Fibroblast of upper back skin (primary cell): ENCODE data around the gene WHRN.
A peak's percentile ranks its signal among the peaks of the same experiment; 100 is the strongest.

Experiments used
- DNase-seq: peaks from one replicate; pipeline ENCODE4 v3.0.0-alpha.2; 2013

The WHRN gene

DNA sequence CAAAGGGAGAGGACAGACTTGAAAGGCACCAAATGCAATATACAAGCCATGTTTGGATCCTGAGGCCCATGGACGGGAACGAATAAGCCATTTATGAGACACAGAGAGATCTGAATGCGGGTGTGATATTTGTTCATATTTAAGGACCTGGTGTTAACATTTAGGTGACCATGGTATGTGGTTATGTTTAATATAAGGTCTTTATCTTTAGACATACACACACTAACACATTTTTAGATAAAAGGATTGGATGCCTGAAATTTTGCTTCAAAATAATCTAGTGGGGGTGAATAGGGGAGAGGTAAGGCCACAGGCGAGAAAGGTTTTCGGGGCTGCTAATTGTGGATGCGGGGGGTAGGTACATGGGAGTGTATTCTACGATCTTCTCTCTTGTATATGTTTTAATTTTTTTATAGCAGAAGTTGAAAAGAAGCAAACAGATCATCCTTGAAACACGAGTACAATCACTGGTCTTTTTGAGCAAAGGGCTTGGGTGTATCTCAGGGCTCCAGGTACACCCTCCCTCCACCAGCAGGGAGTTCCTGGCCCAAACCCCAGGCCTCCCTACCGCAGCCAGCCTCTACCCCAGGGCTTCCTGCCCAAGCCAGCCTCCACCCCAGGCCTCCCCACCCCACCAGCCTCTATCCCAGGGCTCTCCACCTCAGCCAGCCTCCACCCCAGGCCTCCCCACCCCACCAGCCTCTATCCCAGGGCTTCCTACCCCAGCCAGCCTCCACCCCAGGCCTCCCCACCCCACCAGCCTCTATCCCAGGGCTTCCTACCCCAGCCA lies 129.7 kb downstream of the WHRN start:
- no peak for DNase-seq

GRCh38 chr9:114374936-114375335 lies 130.3 kb downstream of the WHRN start:
- no peak for DNase-seq

DNA sequence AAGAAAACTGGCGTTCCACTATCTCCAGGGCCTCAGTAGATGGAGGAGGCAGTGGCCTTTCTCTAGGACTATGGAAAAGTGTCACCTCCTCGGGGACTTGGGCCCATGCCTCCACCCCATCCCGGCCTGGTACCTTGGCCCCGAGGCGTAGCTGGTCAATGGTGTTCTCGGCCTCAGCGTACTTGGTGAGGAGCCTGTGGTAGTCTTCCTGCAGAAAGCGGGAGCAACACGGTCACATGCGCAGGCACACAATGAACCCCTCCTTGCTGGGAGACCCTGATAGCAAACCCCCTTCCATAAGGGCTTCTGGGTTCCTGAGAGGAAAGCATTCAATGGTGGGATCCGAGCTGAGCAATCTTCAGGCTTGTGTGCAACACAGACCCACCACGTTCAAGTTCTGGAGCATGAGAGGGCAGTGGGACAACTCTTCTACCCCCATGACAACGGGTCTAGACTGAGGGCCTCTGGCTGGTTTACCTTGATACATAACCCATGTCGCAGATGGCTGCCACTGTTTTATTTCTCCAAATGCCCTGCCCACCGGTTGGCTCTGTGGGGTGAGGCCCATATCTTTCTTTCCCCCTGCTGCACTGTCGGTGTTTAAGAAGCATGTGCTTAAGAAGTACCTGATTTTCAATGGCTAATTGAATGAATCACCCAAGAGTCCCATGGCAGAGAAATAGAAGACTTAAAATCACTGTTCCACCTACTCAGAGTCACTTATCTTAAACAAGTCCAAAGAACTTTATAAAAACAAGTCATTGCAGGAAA lies 131.1 kb downstream of the WHRN start:
- no peak for DNase-seq

DNA sequence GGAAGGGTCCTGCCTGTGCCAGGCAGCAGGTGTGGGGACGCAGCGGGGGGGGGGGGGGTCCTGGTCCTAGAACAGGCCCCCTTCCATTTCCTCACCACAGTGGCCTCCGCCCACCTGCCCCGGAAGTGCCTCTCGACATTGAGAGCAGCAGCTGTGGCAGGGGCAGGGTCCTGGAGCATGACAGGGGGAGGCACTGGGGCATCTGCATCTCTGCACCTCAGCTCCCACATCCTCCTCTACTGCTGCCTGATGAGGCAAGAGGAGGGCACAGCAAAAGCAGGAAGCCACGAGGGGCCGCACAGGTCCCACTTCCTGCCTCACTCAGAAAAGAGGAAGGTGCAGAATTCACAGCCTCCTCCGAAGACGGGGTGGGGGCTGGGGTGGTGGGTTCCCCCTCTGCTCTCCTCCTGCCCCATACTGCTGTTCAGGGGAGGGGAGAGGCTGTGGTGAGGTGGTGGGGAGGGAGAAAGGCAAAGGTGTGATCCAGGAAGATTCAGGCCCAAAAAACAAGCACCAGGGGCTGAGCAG lies 132.3 kb downstream of the WHRN start:
- DNase-seq = no peak

DNA sequence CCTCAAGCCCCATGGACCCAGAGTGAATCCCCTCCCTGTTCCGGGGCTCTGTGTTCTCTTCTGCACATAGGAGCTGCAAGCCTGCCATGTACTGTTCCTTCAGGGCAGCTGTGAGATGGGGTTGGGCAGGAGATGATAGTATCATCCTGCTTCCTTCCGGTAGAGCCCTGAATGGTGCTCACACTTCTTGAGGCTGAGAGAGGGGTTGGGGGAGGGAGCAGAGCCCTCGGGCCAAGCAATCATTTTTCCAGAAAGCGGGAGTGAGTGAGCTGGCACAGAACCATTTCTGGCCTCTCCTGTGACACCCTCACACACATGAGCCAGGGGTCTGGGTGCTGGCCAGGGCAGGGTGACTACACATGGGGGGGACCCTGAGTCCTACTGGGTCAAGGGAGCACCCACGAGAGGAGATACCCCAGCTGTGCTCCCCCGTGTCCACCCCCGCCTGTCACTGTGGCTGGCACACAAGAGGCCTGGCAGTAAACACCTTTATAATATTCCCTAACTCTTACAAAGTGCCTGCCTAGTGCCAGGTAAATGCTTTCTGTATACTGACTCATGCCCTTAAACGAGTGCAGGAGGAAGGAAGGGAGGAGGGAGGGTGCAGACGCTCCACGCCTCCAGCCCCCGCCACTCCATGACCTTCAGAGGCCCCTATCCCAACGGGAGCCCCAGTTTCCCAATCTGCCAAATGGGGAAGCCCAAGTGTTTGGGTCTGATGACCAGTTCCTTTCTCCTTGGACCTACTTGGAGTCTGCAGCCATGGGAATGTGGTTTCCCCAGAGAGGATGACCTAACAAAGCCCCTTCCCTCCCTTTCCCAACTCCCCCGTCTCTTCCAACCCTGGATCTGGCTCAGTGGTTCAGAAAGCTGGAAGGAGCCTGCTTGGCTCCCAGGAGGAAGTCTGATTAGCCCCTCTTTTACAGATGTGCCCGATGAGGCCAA lies 133.0 kb downstream of the WHRN start:
- DNase-seq = no peak

DNA sequence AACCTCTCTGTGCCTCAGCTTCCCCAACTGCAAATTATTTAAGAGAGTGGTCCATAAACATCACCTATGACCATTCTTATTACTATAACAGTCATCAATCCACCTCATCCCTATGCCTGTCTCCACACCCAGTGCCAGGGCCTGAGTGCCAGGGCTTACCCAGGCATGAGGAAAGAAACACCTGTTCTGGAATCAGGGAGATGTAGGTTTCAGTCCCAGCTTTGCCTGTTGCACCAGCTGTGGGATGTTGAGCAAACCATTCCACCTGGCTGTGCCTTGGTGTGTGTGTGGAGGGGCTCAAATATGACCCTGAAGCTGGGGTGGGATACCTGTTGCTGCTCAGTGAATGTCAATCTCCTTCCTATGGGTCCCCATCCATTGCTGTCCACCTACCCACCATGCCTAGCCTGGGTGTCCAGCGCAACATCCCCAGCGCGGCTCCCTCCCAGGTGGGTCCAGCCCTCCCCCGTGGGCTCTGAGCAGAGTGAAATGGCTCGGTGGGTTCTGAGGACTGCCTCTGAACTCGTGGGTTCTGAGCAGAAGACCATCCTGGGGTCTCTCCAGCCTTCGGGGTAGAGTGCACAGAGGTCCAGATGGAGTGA lies 133.8 kb downstream of the WHRN start:
- DNase-seq = no peak

GRCh38 chr9:114370968-114371320 lies 134.3 kb downstream of the WHRN start:
- no peak for DNase-seq

- no peak for DNase-seq
Measured at GRCh38 chr9:114370251-114370967, 134.9 kb downstream of the WHRN start.

GRCh38 chr9:114369216-114370130 lies 135.8 kb downstream of the WHRN start:
- DNase-seq = no peak

DNA sequence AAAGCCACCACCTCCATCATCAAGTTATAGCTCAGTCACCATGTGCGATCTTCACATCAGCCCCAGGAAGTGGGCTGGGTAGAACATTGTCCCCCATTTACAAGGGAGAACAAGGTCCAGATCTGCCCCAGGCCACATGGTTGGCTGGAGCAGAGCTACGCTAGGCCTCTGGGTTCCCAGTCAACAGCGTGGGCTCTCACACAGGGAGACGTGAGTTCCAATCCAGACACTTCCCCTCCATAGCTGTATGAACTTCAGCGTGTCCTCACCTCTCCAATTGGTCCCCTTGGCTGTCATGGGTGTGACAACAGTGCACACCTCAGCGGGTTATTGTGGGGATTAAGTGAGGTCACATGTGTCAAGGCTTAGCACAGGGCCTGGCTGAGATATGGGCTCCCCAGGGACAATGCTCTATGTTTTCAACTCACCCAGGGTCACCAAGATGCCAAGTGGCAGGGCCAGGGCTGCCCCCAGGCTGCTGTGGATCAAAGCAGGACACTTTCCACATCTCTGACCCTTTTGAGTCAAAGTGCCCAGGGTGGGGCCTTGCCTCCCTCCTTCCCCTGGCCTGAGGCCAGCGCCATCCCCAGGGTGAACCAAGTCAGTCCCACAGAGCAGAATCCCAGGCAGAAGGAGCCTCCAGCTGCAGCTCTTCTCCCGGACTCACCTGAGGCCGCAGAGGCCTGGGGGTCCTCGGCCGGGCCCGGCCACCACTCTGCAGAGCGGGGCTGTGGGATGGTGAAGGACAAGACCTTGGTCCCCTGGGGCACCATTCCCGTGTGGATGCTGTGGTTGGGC lies 137.3 kb downstream of the WHRN start:
- no peak for DNase-seq

- DNase-seq = no peak
Measured at GRCh38 chr9:114367366-114367765, 137.9 kb downstream of the WHRN start.

- peak; percentile 94 for DNase-seq
Measured at GRCh38 chr9:114366334-114367128, 138.7 kb downstream of the WHRN start.

DNA sequence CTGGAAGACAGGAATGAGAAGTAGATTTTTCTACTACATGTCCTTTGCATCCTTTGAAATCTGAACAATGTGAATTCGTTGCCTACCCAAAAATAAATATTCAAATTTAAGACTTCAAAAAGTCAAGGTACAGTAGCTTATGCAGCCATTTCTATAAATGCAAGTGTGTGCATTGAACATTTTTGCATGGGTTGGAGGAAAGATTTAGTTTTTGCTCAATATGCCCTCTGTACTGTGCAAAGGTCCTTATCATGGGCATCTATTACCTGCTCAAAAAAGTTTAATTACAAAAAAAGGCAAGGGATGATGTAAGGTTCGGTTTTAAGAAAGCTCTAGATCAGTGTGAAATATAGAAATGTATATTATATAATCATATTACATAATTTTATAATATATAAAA lies 140.1 kb downstream of the WHRN start:
- DNase-seq = no peak

DNA sequence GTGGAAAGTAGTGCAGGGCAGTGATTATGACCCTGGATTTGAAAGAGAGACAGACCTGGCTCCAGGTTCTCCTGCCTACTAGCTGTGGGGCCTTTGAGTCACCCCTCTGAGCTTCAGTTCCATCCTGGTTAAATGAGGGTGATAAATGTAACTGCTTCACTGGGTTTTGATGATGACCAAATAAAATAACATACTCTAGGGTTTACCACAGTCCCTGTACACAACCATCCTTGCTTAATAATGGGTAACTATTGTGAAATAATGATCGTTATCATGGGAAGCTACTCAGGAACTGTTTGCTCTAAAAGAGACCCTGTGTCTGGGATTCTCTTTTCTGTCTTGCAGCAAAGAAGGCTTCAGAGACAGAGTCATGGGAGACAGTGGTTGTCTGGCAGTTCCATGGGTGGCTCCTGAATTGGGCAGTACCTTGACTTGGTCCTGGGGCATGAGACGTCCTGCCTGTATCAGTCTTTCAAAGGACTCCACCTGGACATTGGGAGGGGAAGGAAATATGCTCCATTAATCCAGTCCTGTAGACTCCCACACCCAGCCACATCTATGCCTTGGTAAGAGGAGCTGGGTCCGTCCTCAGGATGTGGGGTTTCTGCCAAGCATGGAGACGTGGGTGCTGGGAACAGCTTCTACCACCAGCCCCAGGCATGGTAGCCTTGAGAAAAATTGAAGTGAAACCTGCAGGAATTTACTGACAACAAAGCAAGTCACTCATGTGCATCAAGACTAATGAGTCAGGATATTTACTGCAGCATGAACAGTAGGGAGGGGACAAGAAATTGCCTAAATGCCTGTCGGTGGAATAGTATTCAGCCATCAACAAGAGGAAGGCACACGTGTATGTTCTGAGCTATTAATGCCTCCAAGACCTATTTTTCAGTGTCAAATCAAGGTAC lies 140.9 kb downstream of the WHRN start:
- DNase-seq = peak; percentile 80

GRCh38 chr9:114363424-114363823 lies 141.8 kb downstream of the WHRN start:
- DNase-seq = no peak

GRCh38 chr9:114362394-114362793 lies 142.9 kb downstream of the WHRN start:
- no peak for DNase-seq

GRCh38 chr9:114361542-114361941 lies 143.7 kb downstream of the WHRN start:
- no peak for DNase-seq

DNA sequence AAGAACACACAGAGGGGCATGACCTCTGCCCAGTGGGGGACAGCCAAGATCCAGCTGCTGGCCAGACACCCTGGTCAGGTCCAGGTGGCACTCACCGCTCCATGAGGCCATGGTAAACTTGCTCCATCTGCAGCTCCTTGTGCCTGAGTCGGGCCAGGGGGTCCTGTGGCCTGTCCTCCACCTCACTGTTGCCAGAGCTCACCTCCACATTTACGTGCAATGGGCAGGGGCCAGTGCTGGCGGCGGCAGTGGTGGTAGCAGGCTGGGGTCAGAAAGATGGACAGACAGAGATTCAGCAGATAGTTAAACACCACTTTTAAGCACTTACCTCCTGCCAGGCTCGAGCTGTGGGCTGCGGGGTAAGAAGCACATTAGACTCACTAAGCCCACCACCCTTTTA lies 145.5 kb downstream of the WHRN start:
- no peak for DNase-seq
